Activated naive CD8-positive, alpha-beta T cell treated with anti-CD3 and anti-CD28 coated beads, Interleukin-2, amount 50 U/mL, for 24 hours (primary cell): Measurements from ENCODE around the gene GNB1L.

Experiments used
- ATAC-seq: fragments of 150-1000 bp; cut with Tn5 transposase; one replicate; pipeline ENCODE4 v1.10.0; 2021
- DNase-seq: peaks from one replicate; pipeline ENCODE4 v3.0.0; 2021
- H3K27ac Mint-ChIP-seq: one replicate; pipeline ENCODE4 v1.8.0; 2021; ENCODE audit warnings: mild to moderate bottlenecking, mixed read lengths
- H3K27me3 Mint-ChIP-seq: one replicate; pipeline ENCODE4 v1.8.0; 2021; ENCODE audit warnings: mixed read lengths
- H3K36me3 Mint-ChIP-seq: one replicate; pipeline ENCODE4 v1.8.0; 2021; ENCODE audit warnings: low read depth, mixed read lengths
- H3K4me1 Mint-ChIP-seq: one replicate; pipeline ENCODE4 v1.8.0; 2021; ENCODE audit warnings: mixed read lengths
- H3K4me3 Mint-ChIP-seq: one replicate; pipeline ENCODE4 v1.8.0; 2021; ENCODE audit warnings: mild to moderate bottlenecking, moderate library complexity, mixed read lengths
- H3K9me3 Mint-ChIP-seq: one replicate; pipeline ENCODE4 v1.8.0; 2021; ENCODE audit warnings: mixed read lengths

Gene GNB1L

GRCh38 chr22:19849835-19850762 lies 4.6 kb downstream of the GNB1L start:
- no peak overlapping the region for H3K4me3 Mint-ChIP-seq
- H3K9me3 Mint-ChIP-seq, result no peaks in the 10 kb centered on the region
- DNase-seq, result no peak
- peak overlapping the region; percentile 14 for H3K27ac Mint-ChIP-seq
- peaks cover 34% of the 10 kb centered on the region for H3K4me1 Mint-ChIP-seq
- no peak for ATAC-seq
- peaks cover 32% of the 10 kb centered on the region for H3K36me3 Mint-ChIP-seq
- H3K27me3 Mint-ChIP-seq, result no peaks in the 10 kb centered on the region

GRCh38 chr22:19848298-19849224 lies 6.1 kb downstream of the GNB1L start:
- no peak overlapping the region for H3K27ac Mint-ChIP-seq
- ATAC-seq (no peak), DNase-seq (no peak)
- H3K27me3 Mint-ChIP-seq, result no peaks in the 10 kb centered on the region
- peaks cover 32% of the 10 kb centered on the region for H3K36me3 Mint-ChIP-seq
- no peaks in the 10 kb centered on the region for H3K9me3 Mint-ChIP-seq
- no peak overlapping the region for H3K4me3 Mint-ChIP-seq
- peaks cover 39% of the 10 kb centered on the region for H3K4me1 Mint-ChIP-seq

- Mint-ChIP-seq H3K27ac (no peak overlapping the region), H3K36me3 (peaks cover 22% of the 10 kb centered on the region), H3K27me3 (no peaks in the 10 kb centered on the region), H3K4me3 (no peak overlapping the region), H3K9me3 (no peaks in the 10 kb centered on the region), H3K4me1 (peaks cover 26% of the 10 kb centered on the region)
- DNase-seq (no peak), ATAC-seq (no peak)
Measured at GRCh38 chr22:19847345-19847632, 7.4 kb downstream of the GNB1L start.

DNA sequence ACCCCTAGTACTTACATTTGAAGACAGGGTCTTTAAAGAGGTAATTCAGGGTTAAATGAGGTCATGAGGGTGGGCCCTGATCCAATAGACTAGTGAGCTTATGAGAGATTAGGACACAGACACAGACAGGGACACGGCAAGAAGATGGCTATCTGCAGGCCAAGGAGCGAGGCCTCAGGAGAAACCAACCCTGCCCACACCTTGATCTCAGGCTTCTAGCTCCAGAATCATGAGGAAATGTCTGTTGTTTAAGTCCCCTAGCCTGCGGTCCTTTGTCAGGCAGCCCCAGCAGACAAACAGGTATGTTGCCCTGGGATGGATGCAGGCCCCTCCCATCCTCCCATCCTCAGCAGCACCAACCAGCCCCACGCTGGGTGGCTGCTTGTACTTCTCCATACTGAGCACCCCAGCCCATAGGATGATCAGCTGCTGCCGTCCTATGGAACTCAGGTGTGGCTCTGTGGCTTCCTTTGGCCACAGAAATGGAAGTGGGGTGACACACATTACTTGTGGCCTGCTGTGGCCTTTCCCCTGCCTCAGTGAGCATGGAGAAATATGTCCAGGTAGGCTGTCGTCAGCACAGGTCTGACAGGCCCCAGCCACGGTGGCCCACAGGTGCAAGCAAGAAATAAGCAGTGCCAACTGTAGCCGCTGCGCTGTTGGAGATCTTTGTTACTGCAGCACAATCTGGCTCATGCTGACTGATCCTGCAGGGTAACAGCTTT lies 7.9 kb downstream of the GNB1L start:
- no peaks in the 10 kb centered on the region for H3K27me3 Mint-ChIP-seq
- no peak overlapping the region for H3K4me3 Mint-ChIP-seq
- peaks cover 22% of the 10 kb centered on the region for H3K4me1 Mint-ChIP-seq
- H3K9me3 Mint-ChIP-seq, result no peaks in the 10 kb centered on the region
- no peak overlapping the region for H3K27ac Mint-ChIP-seq
- DNase-seq (no peak), ATAC-seq (no peak)
- H3K36me3 Mint-ChIP-seq, result peaks cover 19% of the 10 kb centered on the region

GRCh38 chr22:19845054-19845722 lies 9.5 kb downstream of the GNB1L start:
- no peaks in the 10 kb centered on the region for H3K27me3 Mint-ChIP-seq
- H3K4me3 Mint-ChIP-seq, result no peak overlapping the region
- ATAC-seq (no peak), DNase-seq (no peak)
- H3K4me1 Mint-ChIP-seq, result peaks cover 15% of the 10 kb centered on the region
- no peaks in the 10 kb centered on the region for H3K9me3 Mint-ChIP-seq
- H3K36me3 Mint-ChIP-seq, result peaks cover 13% of the 10 kb centered on the region
- H3K27ac Mint-ChIP-seq, result no peak overlapping the region

DNA sequence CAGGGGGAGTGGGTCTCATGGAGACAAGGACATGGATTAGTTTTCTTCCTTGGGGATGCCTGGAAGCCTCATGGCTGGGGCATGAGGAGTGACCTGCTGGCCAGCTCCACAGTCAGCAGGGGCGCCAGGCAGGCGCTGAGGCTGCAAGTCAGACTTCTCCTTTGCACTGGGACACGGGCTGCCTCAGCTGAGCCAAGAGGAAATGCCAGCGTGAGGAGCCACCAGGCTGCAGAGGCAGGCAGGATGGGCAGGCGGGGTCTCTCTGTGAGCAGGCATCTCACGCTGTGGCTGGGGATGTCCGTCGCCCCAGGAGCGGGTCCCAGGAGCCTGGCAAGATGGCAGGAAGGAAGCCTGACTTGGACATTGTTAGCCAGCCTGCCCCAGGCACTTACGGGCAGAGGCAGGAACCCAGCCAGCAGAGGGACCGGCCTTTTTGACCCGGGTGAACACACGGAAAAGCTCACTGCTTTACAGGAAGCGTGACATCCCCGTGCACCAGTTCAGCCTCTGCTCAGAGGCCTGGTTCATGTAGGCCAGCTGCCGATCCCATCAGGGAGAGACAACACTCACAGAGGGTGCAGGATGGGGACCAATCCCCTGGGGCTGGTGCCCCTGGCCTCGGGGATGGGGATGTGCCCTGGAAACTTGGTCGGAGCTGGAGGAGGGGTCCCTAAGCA lies 10.2 kb downstream of the GNB1L start:
- Mint-ChIP-seq H3K27ac (peak overlapping the region; percentile 27), H3K27me3 (no peaks in the 10 kb centered on the region), H3K4me1 (peaks cover 14% of the 10 kb centered on the region), H3K36me3 (peaks cover 8% of the 10 kb centered on the region), H3K4me3 (no peak overlapping the region), H3K9me3 (no peaks in the 10 kb centered on the region)
- no peak for DNase-seq
- no peak for ATAC-seq

DNA sequence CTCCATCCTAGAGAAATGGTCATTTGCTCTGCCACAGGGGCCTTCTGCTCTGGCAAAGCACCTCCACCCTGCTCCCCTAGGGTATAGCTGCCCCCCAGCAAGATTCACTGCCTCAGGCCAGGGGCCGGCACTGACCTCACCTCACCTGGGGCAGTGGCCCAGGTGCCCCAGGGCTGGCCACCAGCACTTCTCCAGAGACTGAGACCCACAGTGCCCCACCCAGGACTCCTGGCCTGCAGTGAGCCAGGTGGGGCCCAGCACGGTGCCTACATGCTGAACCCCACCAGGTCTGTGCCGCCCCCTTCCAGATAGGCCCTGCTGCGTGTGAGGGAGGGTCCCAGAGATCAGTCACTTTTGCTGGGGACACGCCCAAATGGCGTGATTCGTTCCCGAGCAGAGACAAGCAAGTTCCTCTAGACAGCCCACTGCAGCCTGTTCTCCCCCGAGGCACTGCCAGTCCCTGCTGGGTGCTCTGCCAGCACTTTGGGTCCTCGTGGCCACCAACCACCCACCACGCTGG lies 10.8 kb downstream of the GNB1L start:
- Mint-ChIP-seq H3K36me3 (peaks cover 8% of the 10 kb centered on the region), H3K4me1 (peaks cover 14% of the 10 kb centered on the region), H3K9me3 (no peaks in the 10 kb centered on the region), H3K4me3 (no peak overlapping the region), H3K27ac (peak overlapping the region; percentile 27), H3K27me3 (no peaks in the 10 kb centered on the region)
- no peak for DNase-seq
- no peak for ATAC-seq

GRCh38 chr22:19843107-19843856 lies 11.4 kb downstream of the GNB1L start:
- Mint-ChIP-seq H3K4me3 (no peak overlapping the region), H3K9me3 (no peaks in the 10 kb centered on the region), H3K4me1 (peaks cover 16% of the 10 kb centered on the region), H3K27me3 (no peaks in the 10 kb centered on the region), H3K27ac (no peak overlapping the region), H3K36me3 (peaks cover 8% of the 10 kb centered on the region)
- DNase-seq (no peak), ATAC-seq (no peak)

- ATAC-seq, result no peak
Measured at GRCh38 chr22:19842393-19843106, 12.1 kb downstream of the GNB1L start.

GRCh38 chr22:19841641-19842392 lies 12.9 kb downstream of the GNB1L start:
- no peaks in the 10 kb centered on the region for H3K27me3 Mint-ChIP-seq
- H3K9me3 Mint-ChIP-seq, result no peaks in the 10 kb centered on the region
- H3K36me3 Mint-ChIP-seq, result peaks cover 4% of the 10 kb centered on the region
- DNase-seq (no peak), ATAC-seq (no peak)
- H3K4me1 Mint-ChIP-seq, result peaks cover 16% of the 10 kb centered on the region
- H3K27ac Mint-ChIP-seq, result no peak overlapping the region
- H3K4me3 Mint-ChIP-seq, result no peak overlapping the region

More at GRCh38 chr22:19842393-19843106, 12.1 kb downstream of the GNB1L start:
- DNase-seq, result no peak
- H3K4me1 Mint-ChIP-seq, result peaks cover 16% of the 10 kb centered on the region
- H3K36me3 Mint-ChIP-seq, result peaks cover 5% of the 10 kb centered on the region
- H3K9me3 Mint-ChIP-seq, result no peaks in the 10 kb centered on the region
- H3K27me3 Mint-ChIP-seq, result no peaks in the 10 kb centered on the region
- no peak overlapping the region for H3K4me3 Mint-ChIP-seq
- no peak overlapping the region for H3K27ac Mint-ChIP-seq

DNA sequence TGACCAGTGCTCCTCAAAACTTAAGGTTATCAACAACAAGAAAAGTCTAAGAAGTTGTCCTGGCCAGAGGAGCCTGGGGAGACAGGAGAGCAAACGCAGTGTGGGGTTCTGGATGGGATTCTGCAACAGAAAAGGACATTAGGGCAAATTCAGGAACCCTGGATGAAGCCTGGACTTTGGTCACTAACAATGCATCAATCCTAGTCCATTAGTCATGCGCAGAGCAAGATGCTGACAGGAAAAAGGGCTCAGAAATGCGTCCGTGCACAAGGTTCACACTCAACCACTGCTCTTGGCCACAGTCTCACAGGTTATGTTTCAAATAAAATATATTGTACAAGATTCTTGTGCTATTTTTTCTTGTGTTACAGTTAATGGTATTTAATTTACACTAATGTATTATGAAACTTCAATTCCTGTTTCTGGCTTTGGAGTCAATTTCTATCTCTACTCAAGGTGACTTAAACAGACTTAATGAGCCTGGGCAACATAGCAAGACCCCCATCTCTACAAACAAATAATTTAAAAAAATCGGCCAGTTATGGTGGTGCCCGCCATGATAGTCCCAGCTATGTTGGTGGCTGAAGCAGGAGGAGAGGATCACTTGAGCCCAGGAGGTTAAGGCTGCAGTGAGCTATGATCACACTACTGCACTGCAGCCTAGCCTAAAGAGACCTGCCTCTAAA lies 13.6 kb downstream of the GNB1L start:
- no peaks in the 10 kb centered on the region for H3K9me3 Mint-ChIP-seq
- H3K4me1 Mint-ChIP-seq, result peaks cover 16% of the 10 kb centered on the region
- ATAC-seq, result no peak
- no peak overlapping the region for H3K4me3 Mint-ChIP-seq
- DNase-seq, result no peak
- H3K27ac Mint-ChIP-seq, result no peak overlapping the region
- H3K36me3 Mint-ChIP-seq, result peaks cover 4% of the 10 kb centered on the region
- no peaks in the 10 kb centered on the region for H3K27me3 Mint-ChIP-seq
